ENCODE results near the gene MET.
"Not testable (repeated sequence)": the region's sequence is repeated elsewhere in the genome, so short reads cannot be mapped to it uniquely, and the experiment has no call there.

Gene MET

DNA sequence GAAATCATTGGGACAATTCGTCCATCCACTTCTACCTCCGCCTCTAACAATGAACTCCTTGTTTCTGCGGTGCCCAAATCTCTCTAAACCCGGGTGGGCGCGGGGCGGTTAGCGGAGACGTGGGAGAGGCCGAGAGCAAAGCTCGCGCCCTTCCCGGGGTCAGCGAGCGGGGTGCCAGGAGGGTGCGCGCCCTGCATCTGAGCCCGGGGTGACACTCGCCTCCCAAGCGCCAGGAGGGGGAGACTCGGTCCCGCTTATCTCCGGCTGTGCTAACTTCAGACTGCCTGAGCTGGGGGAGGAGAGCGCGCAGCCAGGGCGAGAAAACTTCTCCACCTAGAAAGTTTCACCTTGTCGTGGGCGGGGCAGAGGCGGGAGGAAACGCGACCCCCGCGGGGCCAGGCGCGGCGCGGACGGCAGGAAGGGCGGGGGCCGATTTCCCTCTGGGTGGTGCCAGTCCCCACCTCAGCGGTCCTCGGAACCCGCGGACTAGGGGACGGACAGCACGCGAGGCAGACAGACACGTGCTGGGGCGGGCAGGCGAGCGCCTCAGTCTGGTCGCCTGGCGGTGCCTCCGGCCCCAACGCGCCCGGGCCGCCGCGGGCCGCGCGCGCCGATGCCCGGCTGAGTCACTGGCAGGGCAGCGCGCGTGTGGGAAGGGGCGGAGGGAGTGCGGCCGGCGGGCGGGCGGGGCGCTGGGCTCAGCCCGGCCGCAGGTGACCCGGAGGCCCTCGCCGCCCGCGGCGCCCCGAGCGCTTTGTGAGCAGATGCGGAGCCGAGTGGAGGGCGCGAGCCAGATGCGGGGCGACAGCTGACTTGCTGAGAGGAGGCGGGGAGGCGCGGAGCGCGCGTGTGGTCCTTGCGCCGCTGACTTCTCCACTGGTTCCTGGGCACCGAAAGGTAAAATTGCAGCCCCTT is at the start of gene MET:
Gene MET, plus strand, starts transcription at position 516 of the 915 bp plus-strand sequence. CDS start 26,889 bp downstream, outside the sequence.
- DNase-seq: no peak

- no peak for DNase-seq
These were observed 45.1 kb upstream of the MET start for GRCh38 chr7:116626886-116627285.

- no peak for DNase-seq
These were observed 42.9 kb upstream of the MET start for GRCh38 chr7:116629051-116629463.

- DNase-seq: no peak
These were observed 41.6 kb upstream of the MET start for GRCh38 chr7:116630357-116630756.

DNA sequence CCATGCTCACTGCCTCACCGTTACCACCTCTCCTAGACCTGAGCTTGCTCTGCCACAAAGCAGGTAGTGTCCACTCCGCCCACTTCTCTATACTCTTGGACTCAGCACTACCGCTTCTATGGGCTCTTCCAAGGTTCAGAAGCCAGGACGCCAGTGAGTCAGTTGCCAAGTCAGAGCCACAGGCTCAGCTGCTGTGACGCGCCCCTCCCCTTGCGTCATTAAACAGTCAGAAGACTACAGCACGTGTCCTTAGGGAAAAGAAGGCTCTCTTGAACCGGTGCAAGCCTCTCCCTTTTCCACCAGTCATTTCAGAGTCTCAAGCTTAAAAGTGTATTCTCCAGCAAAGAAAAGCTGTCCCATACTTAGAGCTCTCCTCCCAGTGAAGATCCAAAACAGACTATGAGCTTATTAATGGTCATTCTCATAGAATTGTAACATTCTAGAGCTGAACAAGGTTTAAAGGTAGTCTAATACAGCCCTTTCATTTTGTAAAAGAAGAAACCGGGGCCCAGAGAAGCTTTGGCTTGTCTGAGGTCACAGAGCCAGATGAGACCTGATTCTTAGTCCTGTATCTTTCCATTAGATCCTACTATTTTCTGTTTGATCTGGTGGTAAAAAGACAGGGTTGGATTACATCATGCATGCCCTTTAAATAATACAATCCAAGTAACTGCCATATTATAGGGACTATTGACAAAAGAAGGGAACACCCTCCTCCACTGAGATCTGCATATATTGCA is 40.9 kb upstream of the MET start:
- no peak for DNase-seq

DNA sequence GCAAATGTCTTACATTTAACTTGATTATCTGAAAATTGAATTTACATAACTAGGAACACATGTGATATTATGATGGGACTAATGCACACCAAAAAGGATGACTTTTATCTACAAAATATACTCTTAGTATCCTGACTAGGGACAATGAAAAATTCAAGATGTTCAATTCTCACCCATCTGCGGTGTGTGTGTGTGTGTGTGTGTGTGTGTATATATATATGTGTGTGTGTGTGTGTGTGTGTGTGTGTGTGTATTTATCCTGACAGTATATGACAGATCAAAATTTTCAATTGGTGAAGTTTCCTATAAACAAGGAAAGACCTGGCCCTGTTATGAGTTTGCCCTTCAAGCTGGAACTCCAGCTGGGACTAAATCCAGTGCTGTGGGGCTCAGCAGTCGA is 40.3 kb upstream of the MET start:
- no peak for DNase-seq

GRCh38 chr7:116632384-116632783 is 39.6 kb upstream of the MET start:
- no peak for DNase-seq

GRCh38 chr7:116633131-116633988 is 38.6 kb upstream of the MET start:
- no peak for DNase-seq

DNA sequence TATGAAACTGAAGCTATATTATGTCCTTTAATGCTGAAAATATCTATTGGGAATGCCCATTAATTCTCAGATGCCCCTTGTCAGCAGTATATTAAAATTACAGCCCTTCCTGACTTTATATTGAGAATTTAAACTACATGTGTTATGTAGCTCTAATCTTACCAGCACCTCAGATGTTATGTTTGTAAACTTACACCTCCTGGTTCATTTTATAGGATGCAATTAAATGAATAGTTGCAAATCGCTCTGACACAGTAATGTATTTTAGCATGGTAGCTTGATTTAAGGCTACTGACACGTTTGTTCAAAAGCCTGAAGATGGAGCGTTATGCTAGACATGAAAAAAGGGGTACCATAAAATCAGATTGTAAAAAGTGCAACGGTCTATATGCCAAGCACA is 35.0 kb upstream of the MET start:
- DNase-seq: no peak

DNA sequence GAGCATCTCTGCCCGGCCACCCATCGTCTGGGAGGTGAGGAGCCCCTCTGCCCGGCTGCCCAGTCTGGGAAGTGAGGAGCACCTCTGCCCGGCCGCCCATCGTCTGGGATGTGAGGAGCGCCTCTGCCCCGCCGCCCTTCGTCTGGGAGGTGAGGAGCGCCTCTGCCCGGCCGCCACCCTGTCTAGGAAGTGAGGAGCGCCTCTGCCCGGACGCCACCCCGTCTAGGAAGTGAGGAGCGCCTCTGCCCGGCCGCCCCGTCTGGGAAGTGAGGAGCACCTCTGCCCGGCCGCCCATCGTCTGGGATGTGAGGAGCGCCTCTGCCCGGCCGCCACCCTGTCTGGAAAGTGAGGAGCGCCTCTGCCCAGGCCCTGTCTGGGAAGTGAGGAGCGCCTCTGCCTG is 33.4 kb upstream of the MET start:
- DNase-seq: not testable (repeated sequence)

- no peak for DNase-seq
These were observed 30.3 kb upstream of the MET start for GRCh38 chr7:116641551-116642153.

DNA sequence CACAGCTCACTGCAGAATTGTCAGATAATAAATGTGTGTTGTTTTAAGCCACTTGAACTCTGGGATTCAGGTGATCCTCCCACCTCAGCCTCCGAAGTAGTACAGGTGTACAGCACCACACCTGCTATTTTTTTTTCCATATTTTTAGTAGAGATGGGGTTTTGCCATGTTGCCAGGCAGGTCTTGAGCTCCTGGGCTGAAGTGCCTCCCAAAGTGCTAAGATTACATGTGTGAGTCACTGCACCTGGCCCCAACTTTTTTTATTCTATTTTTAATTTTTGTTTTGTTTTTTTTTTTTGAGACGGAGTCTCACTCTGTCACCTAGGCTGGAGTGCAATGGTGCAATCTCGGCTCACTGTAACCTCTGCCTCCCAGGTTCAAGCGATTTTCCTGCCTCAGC is 28.8 kb upstream of the MET start:
- DNase-seq: not testable (repeated sequence)

GRCh38 chr7:116644628-116645027 is 27.4 kb upstream of the MET start:
- DNase-seq: no peak

DNA sequence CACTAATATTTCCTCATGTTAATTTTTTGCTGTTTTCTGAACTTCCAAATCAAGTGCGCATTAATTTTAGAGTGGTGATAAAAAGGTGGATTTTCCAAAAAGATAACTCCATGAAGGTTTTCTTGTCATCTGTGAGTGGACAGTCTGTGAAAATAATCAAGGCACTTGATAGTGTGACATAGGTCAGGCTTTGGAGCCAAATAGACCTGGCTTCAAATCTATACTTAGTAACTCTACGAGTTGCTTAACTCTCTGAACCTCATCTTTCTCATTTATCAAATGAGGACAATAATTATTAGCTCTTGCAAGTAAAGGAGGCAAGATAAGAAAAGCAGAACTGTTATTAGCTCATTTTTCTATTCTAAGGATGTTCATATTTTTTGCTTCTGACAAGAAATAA is 24.7 kb upstream of the MET start:
- DNase-seq: no peak

DNA sequence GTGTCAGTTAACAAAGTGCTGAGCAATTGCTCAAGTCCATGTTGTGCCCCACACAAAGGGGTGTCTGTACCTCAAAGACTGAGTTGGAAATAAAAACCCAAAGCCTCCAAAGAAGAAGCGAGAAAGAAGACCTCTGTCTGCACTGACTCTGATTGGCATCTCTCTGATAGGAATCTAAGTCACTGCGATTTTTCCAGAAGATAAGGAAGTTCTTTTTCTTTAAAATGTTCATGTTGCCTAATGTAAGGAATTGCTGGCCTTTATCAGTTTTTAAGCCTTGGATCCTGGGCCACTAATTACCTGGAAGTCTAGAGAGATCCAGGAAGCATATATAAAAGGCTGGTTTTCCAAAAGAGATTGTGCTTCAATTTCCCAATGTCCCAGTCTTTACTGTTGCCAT is 24.1 kb upstream of the MET start:
- DNase-seq: no peak

DNA sequence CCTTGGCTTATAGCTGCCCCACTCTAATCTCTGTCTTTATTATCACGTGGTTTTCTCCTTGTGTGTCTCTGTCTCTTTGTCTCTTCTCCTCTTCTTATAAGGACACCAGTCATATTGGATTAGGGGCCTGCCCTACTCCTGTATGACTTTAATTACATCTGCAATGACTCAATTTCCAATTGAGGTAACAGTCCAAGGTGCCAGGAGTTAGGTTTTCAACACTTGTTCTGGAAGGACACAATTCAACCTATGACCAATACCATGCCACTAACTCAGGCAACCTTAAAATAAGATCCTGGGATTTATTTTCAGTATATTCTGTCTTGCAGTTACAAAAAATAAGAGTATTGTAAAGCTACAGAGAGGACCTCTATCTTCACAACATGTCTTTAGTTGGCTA is 21.6 kb upstream of the MET start:
- no peak for DNase-seq

DNA sequence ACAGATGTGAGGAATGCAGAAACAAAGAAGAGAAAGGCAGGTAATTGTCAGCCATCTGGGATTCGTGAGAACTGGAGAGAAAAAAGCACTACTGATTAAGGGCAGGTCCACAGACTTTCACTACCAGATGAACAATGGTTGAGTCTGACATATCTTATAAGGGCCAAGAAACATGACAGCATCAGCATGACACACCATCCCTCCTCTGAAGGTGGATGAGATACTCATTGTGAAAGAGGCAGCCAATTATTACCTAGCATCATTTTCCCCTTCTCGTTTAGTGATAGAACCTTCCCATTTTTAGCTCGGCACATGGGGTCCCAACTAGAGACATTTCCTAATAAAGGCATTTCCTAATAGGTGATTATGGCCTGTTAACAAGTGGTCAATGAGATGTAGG is 19.2 kb upstream of the MET start:
- DNase-seq: no peak

- DNase-seq: no peak
These were observed 18.8 kb upstream of the MET start for GRCh38 chr7:116653204-116653603.

- DNase-seq: no peak
These were observed 18.4 kb upstream of the MET start for GRCh38 chr7:116653646-116654045.

GRCh38 chr7:116659248-116659647 is 12.7 kb upstream of the MET start:
- DNase-seq: not testable (repeated sequence)

DNA sequence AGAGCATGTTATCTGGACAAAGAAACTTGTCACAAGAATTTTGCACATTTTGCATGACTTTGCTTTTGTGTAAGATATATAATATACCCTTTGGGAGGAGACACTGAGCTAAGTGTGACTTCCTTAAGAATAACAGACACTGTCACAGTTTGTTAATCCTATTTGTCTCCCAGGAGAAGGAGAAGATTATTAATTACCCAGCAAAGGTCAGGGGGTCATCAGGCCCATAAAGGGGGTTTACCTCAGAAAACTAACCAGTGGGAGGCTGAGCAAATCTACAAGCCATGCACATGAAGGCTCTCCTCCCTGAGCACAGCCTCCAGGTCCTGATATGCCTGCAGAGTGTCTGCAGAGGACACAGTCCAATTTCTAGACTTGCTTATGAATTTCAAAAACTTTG is 10.1 kb upstream of the MET start:
- no peak for DNase-seq

GRCh38 chr7:116663744-116664143 is 8.3 kb upstream of the MET start:
- no peak for DNase-seq

Measured in NCI-H2029 treated with DMSO at 0.1 percent for 48 hours (cell line).